Measurements from ENCODE around the gene VPS16.

- TF ChIP-seq CTCF (IDR thresholded peaks at IDR 0.05; ENCODE audit: low read depth, low read length, poor library complexity, severe bottlenecking): no peak
- no peak for TF ChIP-seq EZH2phosphoT487 (IDR thresholded peaks at IDR 0.05; ENCODE audit: borderline replicate concordance, low read length)
These were observed 61.7 kb downstream of the VPS16 start for GRCh38 chr20:2902291-2902690.
